Measurements from ENCODE around the gene SAMD13. TPM values are rescaled to one million over a fixed set of nuclear protein-coding genes. Genes with fewer than 3 reads are reported as not detected.

SAMD13 gene
- total and polyA plus RNA-seq, 10 of the 15 experiments (the other 5 are each of a cell fraction or from before 2014, with no cell fraction given): 0.81 to 1.9 (median 1.2) TPM; not detected in 1

DNA sequence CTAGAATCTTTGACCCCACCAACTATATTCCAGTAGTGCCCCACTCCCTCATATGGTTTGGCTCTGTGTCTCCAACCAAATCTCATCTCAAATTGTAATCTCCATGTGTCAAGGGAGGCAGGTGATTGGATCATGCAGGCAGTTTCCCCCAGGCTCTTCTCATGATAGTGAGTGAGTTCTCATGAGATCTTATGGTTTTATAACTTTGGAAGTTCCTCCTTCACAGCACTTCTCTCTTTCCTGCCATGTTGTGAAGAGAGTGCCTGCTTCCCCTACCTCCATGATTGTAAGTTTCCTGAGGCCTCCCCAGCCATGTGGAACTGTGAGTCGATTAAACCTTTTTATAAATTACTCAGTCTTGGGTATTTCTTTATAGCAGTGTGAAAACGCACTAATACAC is 7.7 kb upstream of the SAMD13 start:
- FAIRE-seq (no peak), DNase-seq (ENCODE audit: low read depth, low spot score) (no peak), ATAC-seq (no peak)
- H3K27me3 ChIP-seq (replicated peaks in 1 of 2; ENCODE audit: control insufficient read depth in 2 of 2, insufficient read depth in 2 of 2, low read length in 1 of 2): no peaks in the 10 kb centered on the region
- no peak overlapping the region for H3K4me3 ChIP-seq
- WGBS (ENCODE audit: insufficient coverage, insufficient replicate concordance, low lambda C conversion rate, missing lambda C conversion rate): 3% methylated on average over 2 of the region's 2 CpGs
- no peaks in the 10 kb centered on the region for H4K20me1 ChIP-seq (ENCODE audit: control insufficient read depth, insufficient read depth)
- no TSS peak for BruUV-seq (replicated peaks)
- no peak overlapping the region for H3K9ac ChIP-seq (ENCODE audit: control insufficient read depth, insufficient read depth, low read length)
- H3K4me2 ChIP-seq (ENCODE audit: control insufficient read depth, insufficient read depth): no peak overlapping the region
- H3K9me3 ChIP-seq (replicated peaks; ENCODE audit: control insufficient read depth, insufficient read depth, low read length): no peaks in the 10 kb centered on the region; the same call in 1 of the 3 replicates
- no peak overlapping the region for H2AFZ ChIP-seq (ENCODE audit: control insufficient read depth, low read depth, low read length)
- H3K4me1 ChIP-seq (ENCODE audit: control insufficient read depth, insufficient read depth, low read length): no peaks in the 10 kb centered on the region
- POLR2A ChIA-PET: no interaction called here
- H3K27ac ChIP-seq (ENCODE audit: control insufficient read depth, insufficient read depth): no peak overlapping the region
- H3K36me3 ChIP-seq (ENCODE audit: control insufficient read depth in 2 of 2, insufficient read depth in 2 of 2, low read length in 1 of 2): no peaks in the 10 kb centered on the region
- SMC1A ChIA-PET (ENCODE audit: uncharacterized antibody, unreplicated experiment): no interaction called here
- RAD21 ChIA-PET (ENCODE audit: unreplicated experiment): no interaction called here
- no peaks in the 10 kb centered on the region for H3K79me2 ChIP-seq (ENCODE audit: control insufficient read depth, insufficient read depth, low read length)
- intact Hi-C loops (cut with micrococcal nuclease; ENCODE audit: unreplicated experiment): no loop called here
- CTCF ChIA-PET: no interaction called here
- in situ Hi-C loops (cut with MboI): no loop called here
- TF ChIP-seq EZH2 (IDR thresholded peaks at IDR 0.05; ENCODE audit: borderline replicate concordance, control insufficient read depth, low read depth, low read length): no peak
- no peak for TF ChIP-seq SRF (IDR thresholded peaks at IDR 0.05; ENCODE audit: low read depth in 2 of 2, low read length in 2 of 2)
- TF ChIP-seq, protein P1, sequence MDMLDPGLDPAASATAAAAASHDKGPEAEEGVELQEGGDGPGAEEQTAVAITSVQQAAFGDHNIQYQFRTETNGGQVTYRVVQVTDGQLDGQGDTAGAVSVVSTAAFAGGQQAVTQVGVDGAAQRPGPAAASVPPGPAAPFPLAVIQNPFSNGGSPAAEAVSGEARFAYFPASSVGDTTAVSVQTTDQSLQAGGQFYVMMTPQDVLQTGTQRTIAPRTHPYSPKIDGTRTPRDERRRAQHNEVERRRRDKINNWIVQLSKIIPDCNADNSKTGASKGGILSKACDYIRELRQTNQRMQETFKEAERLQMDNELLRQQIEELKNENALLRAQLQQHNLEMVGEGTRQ (IDR thresholded peaks at IDR 0.05; ENCODE audit: borderline replicate concordance, low read depth, low read length): no peak
- TF ChIP-seq, protein P2, sequence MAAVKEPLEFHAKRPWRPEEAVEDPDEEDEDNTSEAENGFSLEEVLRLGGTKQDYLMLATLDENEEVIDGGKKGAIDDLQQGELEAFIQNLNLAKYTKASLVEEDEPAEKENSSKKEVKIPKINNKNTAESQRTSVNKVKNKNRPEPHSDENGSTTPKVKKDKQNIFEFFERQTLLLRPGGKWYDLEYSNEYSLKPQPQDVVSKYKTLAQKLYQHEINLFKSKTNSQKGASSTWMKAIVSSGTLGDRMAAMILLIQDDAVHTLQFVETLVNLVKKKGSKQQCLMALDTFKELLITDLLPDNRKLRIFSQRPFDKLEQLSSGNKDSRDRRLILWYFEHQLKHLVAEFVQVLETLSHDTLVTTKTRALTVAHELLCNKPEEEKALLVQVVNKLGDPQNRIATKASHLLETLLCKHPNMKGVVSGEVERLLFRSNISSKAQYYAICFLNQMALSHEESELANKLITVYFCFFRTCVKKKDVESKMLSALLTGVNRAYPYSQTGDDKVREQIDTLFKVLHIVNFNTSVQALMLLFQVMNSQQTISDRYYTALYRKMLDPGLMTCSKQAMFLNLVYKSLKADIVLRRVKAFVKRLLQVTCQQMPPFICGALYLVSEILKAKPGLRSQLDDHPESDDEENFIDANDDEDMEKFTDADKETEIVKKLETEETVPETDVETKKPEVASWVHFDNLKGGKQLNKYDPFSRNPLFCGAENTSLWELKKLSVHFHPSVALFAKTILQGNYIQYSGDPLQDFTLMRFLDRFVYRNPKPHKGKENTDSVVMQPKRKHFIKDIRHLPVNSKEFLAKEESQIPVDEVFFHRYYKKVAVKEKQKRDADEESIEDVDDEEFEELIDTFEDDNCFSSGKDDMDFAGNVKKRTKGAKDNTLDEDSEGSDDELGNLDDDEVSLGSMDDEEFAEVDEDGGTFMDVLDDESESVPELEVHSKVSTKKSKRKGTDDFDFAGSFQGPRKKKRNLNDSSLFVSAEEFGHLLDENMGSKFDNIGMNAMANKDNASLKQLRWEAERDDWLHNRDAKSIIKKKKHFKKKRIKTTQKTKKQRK (IDR thresholded peaks at IDR 0.05; ENCODE audit: low read depth, low read length): no peak
- no peak for TF ChIP-seq CHD2 (IDR thresholded peaks at IDR 0.05; ENCODE audit: borderline replicate concordance, low read depth, low read length)
- TF ChIP-seq HCFC1 (IDR thresholded peaks at IDR 0.05; ENCODE audit: low read length): no peak
- no peak for TF ChIP-seq ESRRA (IDR thresholded peaks at IDR 0.05; ENCODE audit: low read length)
- no peak for TF ChIP-seq KDM1A (IDR thresholded peaks at IDR 0.05; ENCODE audit: borderline replicate concordance)
- TF ChIP-seq JUNB (IDR thresholded peaks at IDR 0.05): no peak
- TF ChIP-seq, protein P3, sequence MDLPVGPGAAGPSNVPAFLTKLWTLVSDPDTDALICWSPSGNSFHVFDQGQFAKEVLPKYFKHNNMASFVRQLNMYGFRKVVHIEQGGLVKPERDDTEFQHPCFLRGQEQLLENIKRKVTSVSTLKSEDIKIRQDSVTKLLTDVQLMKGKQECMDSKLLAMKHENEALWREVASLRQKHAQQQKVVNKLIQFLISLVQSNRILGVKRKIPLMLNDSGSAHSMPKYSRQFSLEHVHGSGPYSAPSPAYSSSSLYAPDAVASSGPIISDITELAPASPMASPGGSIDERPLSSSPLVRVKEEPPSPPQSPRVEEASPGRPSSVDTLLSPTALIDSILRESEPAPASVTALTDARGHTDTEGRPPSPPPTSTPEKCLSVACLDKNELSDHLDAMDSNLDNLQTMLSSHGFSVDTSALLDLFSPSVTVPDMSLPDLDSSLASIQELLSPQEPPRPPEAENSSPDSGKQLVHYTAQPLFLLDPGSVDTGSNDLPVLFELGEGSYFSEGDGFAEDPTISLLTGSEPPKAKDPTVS (IDR thresholded peaks at IDR 0.05; ENCODE audit: low read depth, low read length): no peak
- no peak for TF ChIP-seq SUZ12 (IDR thresholded peaks at IDR 0.05; ENCODE audit: unreplicated experiment)
- no peak for TF ChIP-seq SIX5 (IDR thresholded peaks at IDR 0.05; ENCODE audit: low read depth, low read length, severe bottlenecking)
- TF ChIP-seq POLR2AphosphoS2 (IDR thresholded peaks at IDR 0.05; ENCODE audit: low read depth, low read length): no peak
- TF ChIP-seq, protein P4, sequence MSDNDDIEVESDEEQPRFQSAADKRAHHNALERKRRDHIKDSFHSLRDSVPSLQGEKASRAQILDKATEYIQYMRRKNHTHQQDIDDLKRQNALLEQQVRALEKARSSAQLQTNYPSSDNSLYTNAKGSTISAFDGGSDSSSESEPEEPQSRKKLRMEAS (IDR thresholded peaks at IDR 0.05; ENCODE audit: low read depth, low read length): no peak
- TF ChIP-seq TARDBP (IDR thresholded peaks at IDR 0.05; ENCODE audit: borderline replicate concordance): no peak
- no peak for TF ChIP-seq IKZF1 (conservative IDR thresholded peaks at IDR 0.05)

Measured in GM12878 (cell line).